Renal cortex interstitium (tissue), 15 donors: Measurements from ENCODE around the gene TMEM59. TPM values are rescaled to one million over a fixed set of nuclear protein-coding genes. Genes with fewer than 3 reads are reported as not detected.
"Not testable (repeated sequence)": the region's sequence is repeated elsewhere in the genome, so short reads cannot be mapped to it uniquely, and the experiment has no call there.

ENCODE experiments used
- DNase-seq, 11 donors: peaks; one replicate each; pipeline ENCODE4 v3.0.0-alpha.2; 2013; ENCODE audit warnings: low read depth in 9 of 11, low spot score in 4 of 11; ENCODE audit errors: extremely low read depth in 1 of 11
- long read RNA-seq, 16 experiments: transcript quantifications; one replicate each; lab custom pipeline, GENCODE V29; 2026
- polyA plus RNA-seq, 3 donors: library from polyadenylated mRNA; unstranded; fragments of 120-200 nt; gene quantifications; one replicate each; pipeline ENCODE4 v1.2.1, GENCODE V29; 2013; ENCODE audit not compliant: insufficient read length in 3 of 3

Gene TMEM59, protein sequence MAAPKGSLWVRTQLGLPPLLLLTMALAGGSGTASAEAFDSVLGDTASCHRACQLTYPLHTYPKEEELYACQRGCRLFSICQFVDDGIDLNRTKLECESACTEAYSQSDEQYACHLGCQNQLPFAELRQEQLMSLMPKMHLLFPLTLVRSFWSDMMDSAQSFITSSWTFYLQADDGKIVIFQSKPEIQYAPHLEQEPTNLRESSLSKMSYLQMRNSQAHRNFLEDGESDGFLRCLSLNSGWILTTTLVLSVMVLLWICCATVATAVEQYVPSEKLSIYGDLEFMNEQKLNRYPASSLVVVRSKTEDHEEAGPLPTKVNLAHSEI
- polyA plus RNA-seq: 100 to 1,000 TPM; 307 to 370 (median 331) TPM
- long read RNA-seq, donor 1, full-length matches to known transcripts: 118 of 161 reads
- long read RNA-seq, donor 1, partial matches to known transcripts: 10 of 161 reads
- long read RNA-seq, donor 1, other reads (novel, unspliced or antisense): 33 of 161 reads
- long read RNA-seq, donor 2, full-length matches to known transcripts: 148 of 173 reads
- long read RNA-seq, donor 2, partial matches to known transcripts: 0 of 173 reads
- long read RNA-seq, donor 2, other reads (novel, unspliced or antisense): 25 of 173 reads
- long read RNA-seq, donor 3, full-length matches to known transcripts: 354 of 447 reads
- long read RNA-seq, donor 3, partial matches to known transcripts: 23 of 447 reads
- long read RNA-seq, donor 3, other reads (novel, unspliced or antisense): 70 of 447 reads
- long read RNA-seq, donor 4, full-length matches to known transcripts: 272 of 301 reads
- long read RNA-seq, donor 4, partial matches to known transcripts: 5 of 301 reads
- long read RNA-seq, donor 4, other reads (novel, unspliced or antisense): 24 of 301 reads
- long read RNA-seq, donor 5: 0 reads
- long read RNA-seq, donor 6, full-length matches to known transcripts: 164 of 196 reads
- long read RNA-seq, donor 6, partial matches to known transcripts: 0 of 196 reads
- long read RNA-seq, donor 6, other reads (novel, unspliced or antisense): 32 of 196 reads
- long read RNA-seq, donor 7, full-length matches to known transcripts: 521 of 572 reads
- long read RNA-seq, donor 7, partial matches to known transcripts: 18 of 572 reads
- long read RNA-seq, donor 7, other reads (novel, unspliced or antisense): 33 of 572 reads
- long read RNA-seq, donor 8, full-length matches to known transcripts: 279 of 356 reads
- long read RNA-seq, donor 8, partial matches to known transcripts: 77 of 356 reads
- long read RNA-seq, donor 8, other reads (novel, unspliced or antisense): 0 of 356 reads
- long read RNA-seq, donor 9, full-length matches to known transcripts: 223 of 271 reads
- long read RNA-seq, donor 9, partial matches to known transcripts: 42 of 271 reads
- long read RNA-seq, donor 9, other reads (novel, unspliced or antisense): 6 of 271 reads
- long read RNA-seq, donor 10, full-length matches to known transcripts: 463 of 520 reads
- long read RNA-seq, donor 10, partial matches to known transcripts: 57 of 520 reads
- long read RNA-seq, donor 10, other reads (novel, unspliced or antisense): 0 of 520 reads
- long read RNA-seq, donor 11, full-length matches to known transcripts: 183 of 210 reads
- long read RNA-seq, donor 11, partial matches to known transcripts: 0 of 210 reads
- long read RNA-seq, donor 11, other reads (novel, unspliced or antisense): 27 of 210 reads
- long read RNA-seq, donor 12, full-length matches to known transcripts: 82 of 99 reads
- long read RNA-seq, donor 12, partial matches to known transcripts: 0 of 99 reads
- long read RNA-seq, donor 12, other reads (novel, unspliced or antisense): 17 of 99 reads
- long read RNA-seq, donor 13, full-length matches to known transcripts: 377 of 464 reads
- long read RNA-seq, donor 13, partial matches to known transcripts: 15 of 464 reads
- long read RNA-seq, donor 13, other reads (novel, unspliced or antisense): 72 of 464 reads
- long read RNA-seq, donor 14, full-length matches to known transcripts: 214 of 301 reads
- long read RNA-seq, donor 14, partial matches to known transcripts: 36 of 301 reads
- long read RNA-seq, donor 14, other reads (novel, unspliced or antisense): 51 of 301 reads
- long read RNA-seq, donor 15, full-length matches to known transcripts: 103 of 124 reads
- long read RNA-seq, donor 15, partial matches to known transcripts: 0 of 124 reads
- long read RNA-seq, donor 15, other reads (novel, unspliced or antisense): 21 of 124 reads
- long read RNA-seq, donor 16, full-length matches to known transcripts: 389 of 473 reads
- long read RNA-seq, donor 16, partial matches to known transcripts: 84 of 473 reads
- long read RNA-seq, donor 16, other reads (novel, unspliced or antisense): 0 of 473 reads

DNA sequence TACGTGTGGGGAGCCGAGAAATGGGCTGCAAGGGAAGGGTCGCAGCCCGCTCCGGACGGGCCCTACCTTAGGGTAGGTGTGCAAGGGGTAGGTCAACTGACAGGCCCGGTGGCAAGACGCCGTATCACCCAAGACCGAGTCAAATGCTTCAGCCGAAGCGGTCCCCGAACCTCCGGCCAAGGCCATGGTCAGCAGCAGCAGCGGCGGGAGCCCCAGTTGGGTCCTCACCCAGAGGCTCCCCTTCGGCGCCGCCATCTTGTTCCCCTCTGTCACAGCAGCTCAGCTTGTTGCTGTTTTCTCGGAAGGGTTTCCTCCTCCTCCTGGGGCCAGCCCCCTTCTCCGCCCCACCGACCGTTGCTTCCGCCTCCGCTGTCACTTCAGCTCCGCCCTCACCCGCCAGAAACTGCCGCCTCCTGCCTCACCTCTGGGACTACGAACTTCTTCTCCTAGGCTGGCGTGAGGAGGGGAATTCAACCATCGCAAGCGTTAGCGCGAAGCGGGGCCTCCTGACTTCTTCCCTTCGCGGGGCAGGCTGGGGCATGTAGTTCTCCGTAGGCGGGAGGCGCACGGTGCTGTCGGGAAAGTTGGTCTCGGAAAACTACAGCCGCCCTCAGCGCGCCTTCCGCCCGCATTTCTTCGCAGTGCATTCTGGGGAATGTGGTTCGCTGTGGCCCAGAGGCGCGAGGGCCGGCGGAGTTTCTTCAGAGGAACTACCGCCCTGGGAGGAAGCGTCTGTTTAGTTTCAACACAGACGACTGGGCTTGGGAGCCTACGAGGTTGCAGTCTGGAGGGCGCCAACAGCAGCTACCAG lies at the start of gene TMEM59, which contains the start of gene TCEANC2:
Gene TMEM59, minus strand, starts transcription at position 271 of the 811 bp plus-strand sequence. Its CDS starts 16 bp downstream, at position 255.
Gene TCEANC2, plus strand, starts transcription at position 675 of the 811 bp plus-strand sequence. CDS start 815 bp downstream, outside the sequence.
- DNase-seq: peak; percentile 96 to 99 (median 98)

GRCh38 chr1:54100500-54100899 lies 47.5 kb upstream of the TMEM59 start:
- no peak for DNase-seq

DNA sequence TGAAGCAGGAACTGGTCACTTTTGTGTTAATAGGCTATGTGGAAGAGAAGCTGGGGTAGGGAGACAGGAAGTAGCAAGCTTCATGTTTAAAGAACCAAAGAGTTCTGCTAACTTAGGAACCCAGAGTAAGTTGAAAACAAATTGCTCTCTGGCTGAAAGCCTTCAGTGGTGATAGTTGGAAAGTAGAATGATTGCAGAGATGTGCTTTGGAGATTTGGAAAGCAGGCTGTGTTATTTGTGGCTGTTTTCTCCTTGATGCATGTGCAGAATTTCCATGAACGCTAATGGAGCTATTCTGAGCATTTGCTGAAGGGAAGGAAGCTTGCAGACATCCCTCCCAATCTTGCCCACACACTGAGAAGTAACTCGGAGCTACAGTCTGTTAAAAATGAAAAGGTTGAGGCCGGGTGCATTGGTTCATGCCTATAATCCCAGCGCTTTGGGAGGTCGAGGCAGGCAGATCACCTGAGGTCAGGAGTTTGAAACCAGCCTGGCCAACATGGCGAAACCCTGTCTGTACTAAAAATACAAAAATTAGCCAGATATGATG lies 46.1 kb upstream of the TMEM59 start:
- no peak for DNase-seq

GRCh38 chr1:54096877-54097240 lies 43.9 kb upstream of the TMEM59 start:
- no peak for DNase-seq

- peak in 1 of 11 donors; percentile 32 for DNase-seq
Measured at GRCh38 chr1:54096227-54096876, 43.3 kb upstream of the TMEM59 start.

DNA sequence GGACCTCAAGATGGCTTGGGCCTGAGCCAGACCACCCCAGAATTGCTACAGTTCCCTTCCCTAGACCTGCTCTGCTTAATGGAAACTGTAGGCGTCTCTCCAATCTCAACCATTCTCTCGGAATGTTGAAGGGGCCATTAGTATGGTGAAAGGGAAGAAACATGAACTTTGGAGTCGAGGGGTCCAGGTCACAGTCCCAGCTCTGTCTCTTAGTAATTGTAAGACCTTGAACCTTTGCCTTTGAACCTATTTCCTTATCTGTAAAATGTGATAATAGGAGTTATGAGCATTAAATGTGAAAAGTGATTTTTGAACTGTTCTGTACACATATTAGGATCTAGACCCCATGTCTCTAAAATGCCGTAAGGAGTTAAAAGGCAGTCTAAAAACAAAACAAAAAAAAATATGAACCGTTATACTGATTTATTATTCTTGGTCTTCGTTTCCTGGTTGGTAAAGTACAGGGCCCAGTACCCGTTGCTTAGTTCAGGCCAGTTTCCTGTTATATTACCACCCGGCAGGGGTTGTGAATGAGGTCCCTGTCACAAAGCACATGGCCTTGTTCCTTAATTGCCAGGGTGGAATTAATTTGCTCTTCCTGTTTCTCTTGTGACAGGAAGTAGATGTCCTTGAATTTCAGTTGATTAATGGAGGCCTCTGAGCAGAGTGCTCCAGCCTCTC lies 42.7 kb upstream of the TMEM59 start:
- peak in 3 of 11 donors; percentile 38 to 55 (median 43) for DNase-seq

- not testable (repeated sequence) for DNase-seq
Measured at GRCh38 chr1:54094730-54095105, 41.7 kb upstream of the TMEM59 start.

DNA sequence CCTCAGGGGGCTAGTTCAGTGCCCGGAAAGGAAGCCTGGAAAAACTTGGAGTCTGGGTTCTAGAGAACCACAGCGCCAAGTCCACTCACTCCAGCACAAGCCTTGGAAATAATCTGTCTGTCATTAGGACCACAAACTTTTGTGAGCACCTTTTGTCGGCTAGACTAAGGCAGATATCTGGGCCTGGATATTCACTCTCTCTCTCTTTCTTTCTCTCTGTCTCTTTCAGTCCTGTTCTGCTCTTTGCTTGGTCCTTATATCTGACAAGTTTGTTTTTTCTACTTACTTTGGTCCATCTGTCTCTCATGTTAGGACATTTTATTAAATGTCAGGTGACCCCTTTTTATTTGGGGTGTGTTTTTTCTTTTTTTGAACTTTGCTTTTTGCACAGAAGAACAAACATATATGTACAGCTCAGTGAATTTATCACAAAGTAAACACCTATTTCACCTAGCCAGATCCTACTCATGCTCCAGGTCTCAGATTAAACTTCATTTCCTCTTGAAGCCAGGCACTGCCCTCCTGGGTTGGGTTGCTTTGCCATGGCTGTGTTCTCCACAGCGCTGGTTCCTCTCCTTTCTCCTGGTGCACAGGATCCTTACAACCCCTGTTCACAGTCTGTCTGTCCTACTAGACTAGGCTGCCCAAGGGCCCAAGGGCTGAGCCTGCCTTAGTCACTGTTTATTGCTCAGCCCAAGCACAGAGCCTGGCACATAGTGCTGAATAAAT lies 41.2 kb upstream of the TMEM59 start:
- DNase-seq: no peak

DNA sequence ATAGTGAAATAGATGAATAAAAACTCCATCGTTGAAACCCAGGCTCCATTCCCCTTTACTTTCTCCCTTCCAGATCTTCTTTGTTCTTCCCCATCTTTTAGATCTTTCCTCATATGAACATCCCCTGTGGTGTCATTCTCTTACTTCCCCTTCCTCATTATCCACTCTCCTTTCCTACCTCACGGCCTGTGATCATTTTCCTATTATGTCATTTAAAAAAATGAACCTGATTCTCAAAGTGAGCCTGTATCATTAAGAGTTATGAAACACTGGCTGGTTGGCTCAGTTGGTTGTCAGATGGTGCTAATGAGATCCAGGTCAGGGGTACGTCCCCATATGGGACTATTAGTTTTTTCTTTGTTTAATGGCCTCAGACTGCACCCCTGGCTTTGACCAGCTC lies 38.7 kb upstream of the TMEM59 start:
- DNase-seq: no peak

- no peak for DNase-seq
Measured at GRCh38 chr1:54088385-54088784, 35.4 kb upstream of the TMEM59 start.

DNA sequence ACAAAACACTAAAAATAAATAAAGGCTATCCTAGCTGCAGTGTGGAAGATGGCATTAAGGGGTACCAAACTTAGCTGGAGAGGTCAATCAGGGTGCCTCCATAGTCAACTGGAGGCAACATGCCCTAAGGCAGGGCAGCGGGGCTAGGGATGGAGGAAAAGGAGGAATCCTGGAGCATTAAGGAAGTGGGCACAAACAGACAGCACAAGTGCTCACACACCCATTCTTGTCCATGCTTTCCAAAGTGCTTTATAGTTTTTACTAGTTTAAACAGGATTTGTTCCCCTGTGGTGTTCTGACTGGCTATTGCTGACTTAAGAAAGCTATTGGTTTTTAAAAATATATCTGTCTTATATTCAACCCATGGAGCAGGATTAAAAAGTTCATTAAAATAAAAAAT lies 33.8 kb upstream of the TMEM59 start:
- no peak for DNase-seq

- no peak for DNase-seq
Measured at GRCh38 chr1:54084794-54085193, 31.8 kb upstream of the TMEM59 start.

GRCh38 chr1:54081306-54082270 lies 28.6 kb upstream of the TMEM59 start:
- DNase-seq: peak in 2 of 11 donors; percentile 13 to 41
